Tibial nerve (tissue), 4 donors: ENCODE measurements around the gene GNB5.

Experiments used
- CTCF ChIP-seq, 5 experiments: fragments of 200-600 bp in 3 of 5; fragments of 450-650 bp in 2 of 5; sonication (generic) in 3 of 5; IDR thresholded peaks; one replicate each; pipeline ENCODE4 v1.5.1; 2016 to 2019; ENCODE audit warnings: antibody characterized with exemption in 5 of 5, mild to moderate bottlenecking in 3 of 5, moderate library complexity in 2 of 5
- EP300 ChIP-seq, 2 donors: sonication (generic); formaldehyde crosslinking; IDR thresholded peaks; one replicate each; pipeline ENCODE4 v1.6.1; 2017; ENCODE audit warnings: antibody characterized with exemption in 2 of 2, mild to moderate bottlenecking in 1 of 2

GRCh38 chr15:52124270-52124880 lies 66.8 kb downstream of the GNB5 start:
- no peak for TF ChIP-seq EP300 (IDR thresholded peaks at IDR 0.05)
- no peak for TF ChIP-seq CTCF (IDR thresholded peaks at IDR 0.05)
